SK-N-SH (cell line): Measurements from ENCODE around the gene APEH. TPM values are rescaled to one million over a fixed set of nuclear protein-coding genes. Genes with fewer than 3 reads are reported as not detected.

Source experiments
- CTCF ChIA-PET: fragments of 300-600, 350-600 bp; formaldehyde crosslinking; extraction: SDS; loops from one replicate; lab custom pipeline; 2021; lab: Yijun Ruan, JAX
- POLR2A ChIA-PET: fragments of 350-600 bp; sonication (Branson Sonifier 250); formaldehyde crosslinking; extraction: SDS; loops from one replicate; lab custom pipeline; 2020; ENCODE audit warnings: antibody characterized with exemption, inconsistent platforms; lab: Yijun Ruan, JAX
- DNase-seq: peaks from one replicate; pipeline ENCODE4 v3.0.0; 2012
- H2AFZ ChIP-seq: fragments of 200-600 bp; sonication (generic); 2 replicates; pipeline ENCODE4 v1.8.1; 2016; ENCODE audit warnings: antibody characterized with exemption, mild to moderate bottlenecking, low read depth
- H3F3A ChIP-seq: fragments of 200-600 bp; sonication (generic); replicated peaks from 2 replicates; pipeline ENCODE3; 2016; ENCODE audit warnings: antibody characterized with exemption, mild to moderate bottlenecking; ENCODE audit not compliant: insufficient read depth
- H3K27ac ChIP-seq, 2 experiments: fragments of 200-500 bp in 1 of 2; fragments of 200-600 bp in 1 of 2; sonication (Bioruptor generic) in 1 of 2; sonication (generic), shearing (Covaris generic) in 1 of 2; 2 replicates each; pipeline versions ENCODE4 v1.5.1 to v1.6.1; 2014 to 2016; ENCODE audit warnings: low read depth in 2 of 2, inconsistent platforms in 1 of 2, low read length in 1 of 2, mild to moderate bottlenecking in 1 of 2, mixed read lengths in 1 of 2
- H3K27me3 ChIP-seq: fragments of 200-600 bp; sonication (generic), shearing (Covaris generic); 2 replicates; pipeline ENCODE4 v1.6.1; 2016; ENCODE audit warnings: mixed run types; ENCODE audit not compliant: insufficient read depth
- H3K36me3 ChIP-seq, 2 experiments: fragments of 200-500 bp in 1 of 2; fragments of 200-600 bp in 1 of 2; sonication (Bioruptor generic) in 1 of 2; sonication (generic) in 1 of 2; replicated peaks in 1 of 2; 2 replicates each; pipeline versions ENCODE3 to v1.5.1; 2014 to 2016; ENCODE audit warnings: low read length in 1 of 2, mild to moderate bottlenecking in 1 of 2; ENCODE audit not compliant: insufficient read depth in 2 of 2, control insufficient read depth in 1 of 2
- H3K4me1 ChIP-seq, 2 experiments: fragments of 200-500 bp in 1 of 2; fragments of 200-600 bp in 1 of 2; sonication (Bioruptor generic) in 1 of 2; sonication (generic), shearing (Covaris generic) in 1 of 2; 2 replicates each; pipeline versions ENCODE4 v1.5.1 to v1.6.1; 2014 to 2016; ENCODE audit warnings: low read depth in 1 of 2, low read length in 1 of 2, mixed run types in 1 of 2; ENCODE audit not compliant: insufficient read depth in 2 of 2, control insufficient read depth in 1 of 2
- H3K4me2 ChIP-seq: fragments of 200-600 bp; sonication (generic), shearing (Covaris generic); 2 replicates; pipeline ENCODE4 v1.6.1; 2017; ENCODE audit warnings: mixed run types
- H3K4me3 ChIP-seq, 2 experiments: fragments of 200-500 bp in 1 of 2; fragments of 200-600 bp in 1 of 2; sonication (Bioruptor generic) in 1 of 2; sonication (generic), shearing (Covaris generic) in 1 of 2; 2 replicates each; pipeline versions ENCODE4 v1.5.1 to v1.8.1; 2014 to 2016; ENCODE audit warnings: low read depth in 2 of 2, inconsistent platforms in 1 of 2, low read length in 1 of 2, mild to moderate bottlenecking in 1 of 2, mixed read lengths in 1 of 2, moderate library complexity in 1 of 2
- H3K79me2 ChIP-seq: fragments of 200-600 bp; sonication (generic); 2 replicates; pipeline ENCODE4 v1.8.1; 2017; ENCODE audit warnings: mild to moderate bottlenecking; ENCODE audit not compliant: insufficient read depth
- H3K9ac ChIP-seq: fragments of 200-600 bp; sonication (generic); 2 replicates; pipeline ENCODE4 v1.6.1; 2017; ENCODE audit warnings: mixed run types
- H3K9me2 ChIP-seq: fragments of 200-600 bp; sonication (generic); 2 replicates; pipeline ENCODE4 v1.6.1; 2017; ENCODE audit warnings: mixed run types
- H3K9me3 ChIP-seq: fragments of 200-600 bp; sonication (generic); 2 replicates; pipeline ENCODE4 v1.6.1; 2017; ENCODE audit warnings: mixed run types, mild to moderate bottlenecking, moderate library complexity
- H4K20me1 ChIP-seq: fragments of 200-600 bp; sonication (generic); 2 replicates; pipeline ENCODE4 v1.6.1; 2017; ENCODE audit warnings: mild to moderate bottlenecking, mixed run types; ENCODE audit not compliant: insufficient read depth
- CHD2 ChIP-seq: fragments of 150-350 bp; IDR thresholded peaks from 2 replicates; pipeline ENCODE4 v1.6.1; 2018; ENCODE audit warnings: low read length; ENCODE audit not compliant: partially characterized antibody
- EP300 ChIP-seq, 2 experiments: IDR thresholded peaks; 2 replicates each; pipeline versions ENCODE4 v1.4.0 to v1.6.1; 2012; ENCODE audit warnings: borderline replicate concordance in 1 of 2, low read depth in 1 of 2, low read length in 1 of 2
- GABPA ChIP-seq: IDR thresholded peaks from 2 replicates; pipeline ENCODE4 v1.4.0; 2012; ENCODE audit warnings: low read depth, mild to moderate bottlenecking
- JUND ChIP-seq: IDR thresholded peaks from 2 replicates; pipeline ENCODE4 v1.4.0; 2012
- MAX ChIP-seq: IDR thresholded peaks from 2 replicates; pipeline ENCODE4 v1.4.0; 2012; ENCODE audit warnings: low read depth
- MEF2A ChIP-seq: IDR thresholded peaks from 2 replicates; pipeline ENCODE4 v1.4.0; 2012; ENCODE audit warnings: low read depth, borderline replicate concordance
- MXI1 ChIP-seq: IDR thresholded peaks from 2 replicates; pipeline ENCODE4 v1.6.1; 2012; ENCODE audit warnings: mild to moderate bottlenecking, low read depth, low read length, improper control_type of control experiment
- NFIC ChIP-seq: IDR thresholded peaks from 2 replicates; pipeline ENCODE4 v1.4.0; 2012; ENCODE audit warnings: borderline replicate concordance
- PBX3 ChIP-seq: IDR thresholded peaks from 2 replicates; pipeline ENCODE4; 2012
- RCOR1 ChIP-seq: fragments of 150-350 bp; IDR thresholded peaks from 2 replicates; pipeline ENCODE4 v1.6.1; 2017; ENCODE audit warnings: antibody characterized with exemption, low read length
- RFX5 ChIP-seq: IDR thresholded peaks from 2 replicates; pipeline ENCODE4 v1.6.1; 2012; ENCODE audit warnings: mild to moderate bottlenecking, improper control_type of control experiment, low read length
- RXRA ChIP-seq: IDR thresholded peaks from 2 replicates; pipeline ENCODE4 v1.4.0; 2012; ENCODE audit warnings: low read depth, mild to moderate bottlenecking, borderline replicate concordance
- SIN3A ChIP-seq: IDR thresholded peaks from 2 replicates; pipeline ENCODE4 v1.6.1; 2012; ENCODE audit warnings: low read depth, mild to moderate bottlenecking, low read length, moderate library complexity, borderline replicate concordance
- SMC3 ChIP-seq: IDR thresholded peaks from 2 replicates; pipeline ENCODE4 v1.6.1; 2012; ENCODE audit warnings: low read depth, low read length, improper control_type of control experiment
- TEAD4 ChIP-seq: IDR thresholded peaks from 2 replicates; pipeline ENCODE4 v1.4.0; 2012; ENCODE audit warnings: mild to moderate bottlenecking, borderline replicate concordance; ENCODE audit not compliant: insufficient read depth
- USF1 ChIP-seq: IDR thresholded peaks from 2 replicates; pipeline ENCODE4 v1.4.0; 2012; ENCODE audit warnings: low read depth, borderline replicate concordance
- ZBTB33 ChIP-seq: IDR thresholded peaks from 2 replicates; pipeline ENCODE4 v1.4.0; 2012; ENCODE audit warnings: low read depth, borderline replicate concordance
- WGBS: methylation state at CpG from one replicate; pipeline ENCODE4 v1.1.6; 2017; ENCODE audit warnings: low lambda C conversion rate; 5-methylcytosine and 5-hydroxymethylcytosine counted together
- polyA plus RNA-seq, 3 experiments: library from polyadenylated mRNA; depleted of rRNA; stranded (reverse); fragments of >200 nt; gene quantifications; 2 replicates each; pipeline ENCODE4 v1.2.3, GENCODE V29; 2012

Gene APEH
- polyA plus RNA-seq, 1 of the 3 experiments (the other 2 are of a cell fraction) = 112 TPM

- no peak for TF ChIP-seq USF1
- no peak for TF ChIP-seq MAX
- TF ChIP-seq RXRA = no peak
- no peak for TF ChIP-seq TEAD4
- no peak for TF ChIP-seq SIN3A
These were observed 19.9 kb upstream of the APEH start (continued) for GRCh38 chr3:49654176-49654825.

GRCh38 chr3:49654955-49655556 lies 19.1 kb upstream of the APEH start:
- H3K9me2 ChIP-seq = no peaks in the 10 kb centered on the region
- H3K36me3 ChIP-seq = no peaks in the 10 kb centered on the region
- H3K9me3 ChIP-seq = no peaks in the 10 kb centered on the region
- H3K79me2 ChIP-seq = no peaks in the 10 kb centered on the region
- H3K4me1 ChIP-seq = no peaks in the 10 kb centered on the region
- POLR2A ChIA-PET = interaction anchor here (0.8 kb wide), 1 partner anchor 11 kb away, joined by 3 read pairs; no protein-coding TSS in a partner anchor
- no peak for TF ChIP-seq ZBTB33
- no peak for TF ChIP-seq GABPA
- no peak for TF ChIP-seq JUND
- no peak for TF ChIP-seq SMC3
- no peak for TF ChIP-seq RFX5
- no peak for TF ChIP-seq MXI1
- no peak for TF ChIP-seq PBX3
- no peak for TF ChIP-seq RCOR1
- TF ChIP-seq EP300 (IDR thresholded peaks at IDR 0.05; ENCODE audit: borderline replicate concordance in 1 of 2, low read depth in 1 of 2, low read length in 1 of 2) = no peak
- no peak for TF ChIP-seq MEF2A
- TF ChIP-seq NFIC = no peak
- no peak for TF ChIP-seq CHD2
- TF ChIP-seq, all 33 proteins: peak for 0
- no peak overlapping the region for H3K27ac ChIP-seq
- no peak for DNase-seq
- no peaks in the 10 kb centered on the region for H3K27me3 ChIP-seq
- H3K4me3 ChIP-seq = no peak overlapping the region
- no peak overlapping the region for H2AFZ ChIP-seq
- H3K9ac ChIP-seq = no peak overlapping the region
- no peak overlapping the region for H3K4me2 ChIP-seq
- CTCF ChIA-PET = interaction anchor here (0.6 to 2.2 kb wide), 2 partner anchors 17 to 115 kb away, joined by 3 to 10 read pairs; no protein-coding TSS in a partner anchor
- WGBS = no CpG with 5 or more reads among the region's 10 CpGs
- no peaks in the 10 kb centered on the region for H4K20me1 ChIP-seq
- H3F3A ChIP-seq = no peaks in the 10 kb centered on the region
